TTC549 (cell line): ENCODE results near the gene FBXL17.
"Not testable (repeated sequence)": the region's sequence is repeated elsewhere in the genome, so short reads cannot be mapped to it uniquely, and the experiment has no call there.

ENCODE experiments used
- FAIRE-seq: peaks from 2 replicates; lab custom pipeline; 2012; peaks lifted over from hg19 to GRCh38; lab: Jason Lieb, UNC

Gene FBXL17

DNA sequence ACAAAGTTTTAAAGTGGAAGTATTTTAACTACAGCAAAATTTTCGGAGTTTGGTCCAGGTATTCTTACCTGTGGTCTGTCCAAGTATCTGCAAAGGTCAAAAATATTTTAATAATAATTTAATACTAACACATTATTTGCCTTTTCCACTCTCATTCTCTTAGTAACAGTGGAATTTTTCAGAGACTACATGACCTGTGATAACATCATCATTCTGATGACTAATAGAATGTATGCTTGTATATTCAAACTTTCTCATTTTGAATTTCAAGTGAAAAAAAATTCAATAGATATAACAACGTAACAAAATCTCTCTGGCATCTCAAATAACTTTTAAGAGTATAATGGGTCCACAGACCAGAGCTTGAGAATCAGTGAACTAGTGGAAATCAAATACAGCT lies 78.3 kb downstream of the FBXL17 start:
- no peak for FAIRE-seq

DNA sequence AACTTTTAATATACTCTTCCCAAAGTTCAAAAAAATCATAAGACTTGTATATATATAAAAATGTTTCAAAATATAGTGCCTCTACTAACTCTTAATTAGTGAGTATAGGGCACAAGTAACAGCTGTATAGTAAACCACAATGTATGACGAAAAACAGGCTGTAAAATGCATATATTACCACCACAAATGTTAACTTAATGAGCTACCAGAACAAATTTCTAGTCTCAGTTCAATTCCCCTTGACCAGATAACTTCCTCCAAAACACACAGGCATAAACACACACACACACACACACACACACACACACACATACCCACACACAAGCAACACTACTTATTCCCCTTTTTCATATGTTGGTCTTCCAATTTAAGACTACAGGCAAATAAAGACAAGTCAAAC lies 78.8 kb downstream of the FBXL17 start:
- FAIRE-seq: no peak

DNA sequence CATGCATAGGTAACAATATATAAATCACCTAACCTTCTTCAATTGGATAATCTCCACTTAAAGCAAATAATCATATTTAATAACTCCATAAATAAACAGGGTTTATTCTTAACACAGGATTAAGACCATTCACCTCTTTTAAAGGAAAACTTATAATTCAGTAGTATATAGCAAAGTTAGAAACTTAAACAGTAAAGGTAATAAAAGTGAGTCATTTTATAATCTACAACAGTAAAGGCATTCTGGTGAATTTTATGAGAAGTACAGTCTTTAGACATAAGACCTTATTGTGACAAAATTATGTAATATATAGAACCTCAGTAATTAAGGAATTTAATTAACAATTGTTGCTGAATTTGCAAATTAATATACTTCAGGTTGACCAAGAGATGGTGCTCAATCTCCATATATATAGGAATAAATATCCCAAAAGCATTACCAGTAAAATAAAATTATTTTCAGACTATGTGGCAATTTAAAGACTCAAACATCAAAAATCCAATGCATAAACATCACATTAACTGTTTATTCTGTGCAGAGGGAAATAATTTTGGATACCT lies 84.8 kb downstream of the FBXL17 start:
- FAIRE-seq: no peak

DNA sequence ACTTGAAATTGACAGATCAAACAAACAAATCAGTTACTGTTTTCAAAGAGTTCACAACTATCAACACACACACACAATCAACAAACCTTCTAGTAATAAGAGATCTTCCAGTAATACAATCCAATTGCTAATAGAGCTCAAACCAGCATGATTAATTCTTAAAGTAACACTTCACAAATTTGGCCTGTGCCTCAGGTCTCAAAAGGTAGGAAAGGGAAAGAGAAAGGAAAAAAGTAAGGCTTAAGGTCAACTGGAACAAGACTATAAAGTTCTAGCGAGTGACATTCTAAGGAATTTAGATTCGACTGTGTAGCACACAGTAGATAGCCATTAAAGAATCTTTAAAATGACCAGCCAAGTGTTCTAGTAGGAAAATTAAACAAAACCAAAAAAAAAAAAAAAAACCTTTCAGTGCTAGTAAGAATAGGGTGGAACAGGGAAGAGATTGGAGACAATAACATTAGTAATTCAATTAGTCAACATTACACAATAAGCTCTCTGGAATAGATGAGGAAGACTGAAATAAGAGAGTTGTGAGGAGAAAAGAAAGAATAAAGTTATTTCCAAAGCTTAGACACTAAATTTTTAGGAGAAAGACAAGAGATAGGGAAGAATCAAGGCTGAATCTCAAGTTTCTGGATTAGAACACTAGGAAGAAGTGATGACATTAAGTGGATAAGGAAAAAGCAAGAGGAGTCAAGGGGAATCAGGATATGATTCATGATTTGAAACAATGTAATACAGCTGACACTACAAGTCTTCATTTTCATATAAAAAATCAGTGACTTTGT lies 86.1 kb downstream of the FBXL17 start:
- FAIRE-seq: no peak

DNA sequence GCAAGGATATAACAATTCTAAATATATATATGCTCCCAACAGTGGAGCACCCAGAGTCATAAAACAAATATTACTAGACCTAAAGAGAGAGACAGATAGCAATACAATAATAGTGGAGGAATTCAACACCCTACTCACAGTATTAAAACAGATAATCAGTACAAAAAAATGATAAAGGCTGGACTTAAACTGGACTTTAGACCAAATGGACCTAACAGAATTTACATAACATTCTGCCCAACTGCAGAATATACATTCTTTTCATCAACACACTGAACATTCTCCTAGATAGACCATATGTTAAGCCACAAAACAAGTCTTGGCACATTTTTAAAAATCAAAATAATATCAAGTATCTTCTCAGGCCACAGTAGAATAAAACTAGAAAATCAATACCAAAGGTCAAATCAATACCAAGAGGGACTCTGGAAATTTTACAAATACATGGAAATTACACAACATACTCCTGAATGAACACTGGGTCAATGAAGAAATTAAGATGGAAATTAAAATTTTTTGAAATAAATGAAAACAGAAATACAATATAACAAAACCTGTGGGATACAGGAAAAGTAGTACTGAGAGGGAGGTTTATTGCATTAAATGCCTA lies 100.8 kb downstream of the FBXL17 start:
- no peak for FAIRE-seq

DNA sequence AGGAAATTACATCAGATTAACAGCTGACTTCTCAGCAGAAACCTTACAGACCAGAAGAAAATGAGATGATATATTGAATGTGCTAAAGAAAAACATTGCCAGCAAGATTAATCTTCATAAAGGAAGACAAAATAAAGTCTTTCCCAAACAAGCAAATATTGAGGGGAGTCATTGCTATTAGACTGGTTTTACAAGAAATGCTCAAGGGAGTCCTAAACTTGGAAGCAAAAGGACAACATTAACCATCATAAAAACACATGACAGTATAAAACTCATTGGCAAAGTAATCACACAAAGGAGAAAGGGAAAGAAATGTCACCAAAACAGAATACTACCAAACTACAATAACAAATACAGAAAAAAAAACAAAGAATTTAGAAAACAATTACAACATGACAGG lies 101.7 kb downstream of the FBXL17 start:
- FAIRE-seq: no peak

DNA sequence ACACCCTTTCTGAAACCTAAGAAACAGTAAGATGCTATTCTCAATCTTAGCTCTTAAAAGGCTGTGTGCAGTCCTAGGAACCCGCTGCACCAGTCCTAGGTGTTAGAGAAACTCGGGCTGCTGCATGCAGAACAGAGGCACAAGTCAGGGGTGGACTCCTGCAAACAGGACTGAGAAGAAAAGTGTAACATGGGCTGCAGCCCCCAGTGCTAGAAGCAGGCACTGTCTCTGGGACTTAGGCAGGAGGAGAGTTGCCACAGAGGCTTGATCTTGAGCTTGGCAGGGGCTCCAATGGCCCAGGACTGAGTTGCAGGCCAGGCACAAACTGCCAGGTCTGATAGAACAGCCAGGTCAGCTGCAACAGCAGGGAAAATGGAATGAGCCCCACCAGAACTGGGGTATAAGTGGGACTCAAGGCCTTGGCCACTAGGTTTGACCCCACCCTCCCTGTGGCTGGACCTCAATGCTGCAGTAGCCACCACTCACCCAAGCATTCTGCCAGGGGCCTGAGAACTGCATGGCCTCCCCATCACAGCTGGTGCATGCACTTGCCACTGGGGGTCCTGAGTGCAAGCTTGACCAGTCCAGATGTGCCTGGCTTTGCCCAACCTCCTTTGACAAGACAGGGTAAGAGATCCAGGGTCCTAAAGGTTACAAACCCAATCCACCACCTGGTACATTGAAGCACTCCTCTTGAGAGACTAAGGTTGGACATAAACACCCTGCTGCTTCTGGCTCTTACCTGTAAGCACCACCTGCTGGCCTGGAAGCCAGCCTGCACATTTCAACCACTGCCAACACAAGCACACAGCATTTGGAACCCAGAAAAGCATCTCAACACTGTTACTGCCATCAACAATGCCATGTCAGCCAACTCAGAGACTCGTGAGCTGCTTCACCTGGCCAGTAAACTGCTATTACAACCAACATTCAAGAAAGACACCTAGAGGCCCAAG lies 103.3 kb downstream of the FBXL17 start:
- FAIRE-seq: no peak

DNA sequence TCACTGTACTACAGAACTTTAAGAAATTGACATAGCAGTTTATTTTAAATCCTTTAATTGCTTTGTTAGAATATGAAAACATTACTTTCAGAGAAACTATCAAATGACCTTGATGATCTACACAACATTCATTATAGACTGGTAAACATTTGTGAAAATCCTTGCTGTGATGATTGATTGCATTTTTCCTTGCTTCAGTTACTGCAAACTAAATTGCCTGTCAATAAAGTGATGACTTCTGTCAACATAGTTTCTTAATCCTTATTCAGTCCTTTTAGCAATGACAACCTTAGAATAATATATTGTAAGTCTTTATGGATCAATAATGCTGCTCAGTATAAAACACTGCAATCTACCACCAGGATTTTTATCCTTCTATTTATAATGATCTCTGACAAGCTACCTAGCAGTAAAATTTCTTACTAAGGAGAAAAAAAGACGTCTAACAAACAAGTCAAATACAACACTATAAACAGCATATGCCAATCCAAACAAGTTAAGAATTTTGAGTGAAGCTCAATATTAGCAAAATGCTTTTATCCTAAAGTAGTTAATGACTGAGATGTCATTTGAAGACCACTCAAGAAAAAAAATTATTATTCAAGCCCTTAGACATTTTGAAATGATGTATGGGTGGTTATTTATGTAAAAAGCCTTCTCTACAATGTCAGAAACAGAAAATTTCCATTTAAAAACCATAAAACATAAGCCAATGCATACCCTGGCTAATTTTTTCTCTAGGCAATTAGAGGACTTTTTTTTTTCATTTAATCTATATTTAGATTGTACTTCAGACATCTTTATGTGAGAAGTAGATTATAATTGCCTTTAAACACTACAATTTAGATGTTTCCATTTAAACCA lies 105.5 kb downstream of the FBXL17 start:
- no peak for FAIRE-seq

DNA sequence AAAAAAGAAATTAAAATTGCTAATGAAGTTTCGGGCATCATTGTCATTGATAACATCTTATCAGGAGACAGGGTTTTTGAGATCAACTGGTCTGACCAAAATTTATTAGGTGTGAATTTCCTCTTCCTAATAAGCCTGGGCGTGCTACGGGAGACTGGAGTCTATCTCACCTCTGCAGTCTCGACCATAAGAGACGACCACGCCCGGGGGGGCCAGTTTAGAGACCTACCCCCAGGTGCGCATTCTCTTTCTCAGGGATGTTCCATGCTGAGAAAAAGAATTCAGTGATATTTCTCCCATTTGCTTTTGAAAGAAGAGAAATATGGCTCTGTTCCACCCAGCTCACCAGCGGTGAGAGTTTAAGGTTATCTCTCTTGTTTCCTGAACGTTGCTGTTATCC lies 107.8 kb downstream of the FBXL17 start:
- not testable (repeated sequence) for FAIRE-seq

DNA sequence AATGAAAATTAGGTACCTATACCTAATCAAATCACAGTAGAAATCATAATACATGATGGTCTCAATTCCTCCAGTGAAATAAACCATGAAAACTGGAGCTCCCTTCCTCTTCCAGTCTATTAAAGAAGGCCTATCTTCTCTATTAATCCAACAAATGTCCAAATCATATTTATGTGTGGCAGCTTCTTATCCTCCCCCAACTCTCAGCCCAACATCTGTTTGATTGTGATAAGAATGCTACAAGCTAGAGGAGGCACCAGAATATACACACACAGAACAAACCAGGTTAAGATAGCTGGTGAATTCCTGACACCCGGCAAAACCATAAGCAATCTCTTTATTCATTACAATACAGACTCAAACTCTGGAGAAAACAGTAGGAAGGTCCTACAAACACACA lies 110.8 kb downstream of the FBXL17 start:
- FAIRE-seq: no peak

DNA sequence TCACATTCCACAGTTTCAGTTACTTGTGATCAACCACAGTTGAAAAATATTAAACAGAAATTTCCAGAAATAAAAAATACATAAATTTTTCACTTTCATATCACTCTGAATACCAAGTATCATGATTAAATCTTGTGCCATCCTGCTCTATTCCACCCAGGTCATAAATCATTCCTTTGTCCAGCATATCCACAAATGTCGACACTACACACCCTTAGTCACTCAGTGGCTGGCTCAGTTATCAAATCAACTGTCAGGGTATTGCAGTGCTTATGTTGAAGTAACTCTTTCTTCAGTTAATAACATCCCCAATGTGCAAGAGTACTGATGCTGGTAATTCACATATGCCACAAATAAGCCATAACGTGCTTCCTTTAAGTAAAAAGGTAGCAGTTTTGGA lies 115.7 kb downstream of the FBXL17 start:
- no peak for FAIRE-seq

DNA sequence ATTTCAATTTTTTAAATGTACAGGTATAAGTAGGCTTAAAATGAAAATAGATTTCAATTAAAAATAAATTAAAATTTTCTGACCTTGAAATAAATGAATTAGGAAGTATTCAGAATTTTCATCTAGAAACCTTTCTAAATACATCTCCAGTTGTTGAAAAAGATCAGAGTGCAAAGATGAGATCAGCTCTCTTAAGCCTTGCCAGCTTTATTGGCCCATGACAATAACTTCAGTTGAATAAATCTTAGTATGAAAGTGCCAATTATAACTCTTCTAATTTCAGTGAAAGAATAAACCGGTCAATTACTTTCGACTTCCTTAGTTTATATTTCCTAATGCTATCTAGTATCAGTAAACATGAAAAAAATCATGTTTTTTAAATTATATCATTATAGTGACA lies 117.4 kb downstream of the FBXL17 start:
- no peak for FAIRE-seq

DNA sequence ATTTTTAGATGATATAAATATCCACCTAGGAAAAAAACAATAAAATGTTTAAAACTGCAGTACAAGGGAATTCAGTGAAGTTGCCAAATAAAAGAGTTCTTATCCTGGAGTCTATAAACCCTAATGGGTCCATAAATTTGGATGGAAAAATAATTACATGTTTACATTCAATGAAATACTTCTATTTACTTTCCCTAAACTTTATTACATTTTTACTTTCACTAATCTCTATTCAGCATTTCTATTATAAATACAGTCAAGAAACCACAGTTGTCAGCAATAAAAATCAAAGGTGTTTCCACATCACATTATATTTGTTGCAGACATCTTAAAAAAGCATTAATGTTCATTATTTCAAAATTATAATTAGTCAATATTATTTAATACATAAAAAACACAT lies 118.6 kb downstream of the FBXL17 start:
- FAIRE-seq: no peak

DNA sequence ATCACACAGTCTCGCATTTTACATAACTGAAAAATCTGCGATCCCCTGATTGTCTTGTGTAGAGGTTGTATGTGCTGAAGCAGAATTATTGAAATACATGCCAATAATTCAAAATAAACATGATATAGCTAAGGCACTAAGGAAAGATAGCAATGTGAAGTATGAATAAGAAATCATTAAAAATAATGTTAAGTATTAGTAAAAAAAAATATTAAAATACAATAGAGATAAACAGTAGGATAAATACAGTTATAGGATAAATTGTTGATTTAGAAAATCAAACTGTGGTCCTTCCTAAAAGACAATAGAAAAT lies 121.1 kb downstream of the FBXL17 start:
- FAIRE-seq: no peak

DNA sequence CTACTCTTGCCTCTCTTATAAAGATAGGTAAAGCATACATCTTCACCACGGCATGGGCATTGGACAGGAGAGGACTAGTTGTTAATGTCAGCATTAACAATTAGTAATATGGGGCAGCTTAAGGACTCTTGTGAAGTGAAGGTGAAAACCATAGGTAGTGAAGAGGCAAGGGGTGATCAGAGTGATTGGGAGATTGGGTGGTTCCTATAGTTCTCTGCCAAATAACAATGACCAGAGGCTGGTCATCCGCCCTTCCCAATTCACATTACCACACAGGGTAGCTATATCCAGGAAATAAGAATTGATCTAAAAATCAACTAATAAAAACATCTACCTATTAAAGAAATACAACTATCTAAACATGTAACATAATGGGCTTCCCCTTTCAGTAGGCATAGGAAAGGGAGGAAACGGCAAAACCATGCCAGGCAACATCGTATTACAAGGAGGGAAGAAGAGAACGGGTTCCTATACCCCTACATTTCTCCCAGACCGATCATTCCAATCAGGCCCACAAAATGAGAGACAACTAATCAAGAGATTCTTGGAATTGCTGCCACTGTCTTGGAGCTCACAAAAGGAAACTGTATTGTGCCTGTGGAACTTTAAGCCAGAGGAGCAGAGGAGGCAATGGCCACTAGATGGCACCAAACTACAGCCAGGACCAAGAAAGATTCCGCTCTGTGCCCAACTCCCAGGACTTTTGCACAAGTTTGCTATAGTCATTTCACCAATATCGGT lies 121.6 kb downstream of the FBXL17 start:
- peak; percentile 77 for FAIRE-seq

DNA sequence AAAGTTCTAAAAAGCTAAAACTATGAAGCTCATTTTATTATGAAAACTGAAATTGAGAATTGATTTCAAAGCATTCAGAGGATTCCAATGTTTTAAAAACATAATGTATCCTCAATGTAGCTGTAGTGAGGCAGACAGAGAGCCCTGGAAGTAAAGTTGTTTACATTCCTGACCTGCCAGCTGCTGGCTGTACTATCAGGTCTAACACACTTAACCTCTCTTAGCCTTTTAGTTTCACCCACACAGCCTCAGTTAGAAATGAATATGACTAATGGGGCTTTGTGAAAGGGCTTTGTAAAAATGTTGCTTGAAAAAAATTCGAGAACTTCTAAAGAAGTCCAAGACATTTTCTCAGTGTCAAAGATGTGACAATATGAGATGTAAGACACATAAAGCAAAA lies 122.6 kb downstream of the FBXL17 start:
- FAIRE-seq: no peak

DNA sequence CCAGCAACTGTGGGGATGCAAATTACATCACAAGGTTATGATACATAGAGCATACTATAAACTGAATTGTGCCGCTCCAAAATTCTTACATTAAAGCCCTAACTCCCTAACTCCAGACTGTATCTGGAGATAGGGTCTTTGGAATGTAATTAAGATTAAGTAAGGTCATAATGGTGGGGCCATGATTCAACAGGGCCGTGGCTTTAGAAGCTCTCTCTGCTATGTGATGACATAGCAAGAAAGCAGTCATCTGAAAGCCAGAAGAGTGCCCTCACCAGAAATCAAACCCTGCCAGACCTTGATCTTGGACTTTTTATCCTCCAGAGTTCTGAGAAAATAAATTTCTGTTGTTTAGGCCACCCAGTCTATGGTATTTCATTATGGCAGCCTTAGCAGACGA lies 123.9 kb downstream of the FBXL17 start:
- no peak for FAIRE-seq

DNA sequence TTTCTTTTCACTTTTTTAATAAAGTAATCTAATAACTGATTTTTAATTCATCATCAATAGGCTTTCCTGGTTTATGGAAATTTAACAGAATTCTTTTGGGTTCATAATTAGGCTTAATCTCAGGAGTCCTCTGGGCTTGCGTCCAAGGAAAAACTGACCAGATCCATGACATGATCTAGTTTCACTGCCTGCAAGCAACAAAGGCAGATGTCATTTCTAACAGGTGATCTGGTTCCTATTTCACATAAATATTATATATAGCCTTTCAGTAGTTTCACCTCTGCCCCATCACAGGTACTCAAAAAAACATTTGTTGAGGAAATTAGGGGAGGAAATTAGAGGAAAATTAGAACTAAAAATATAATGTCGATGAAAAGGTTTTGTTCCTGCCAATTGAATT lies 126.4 kb downstream of the FBXL17 start:
- FAIRE-seq: no peak

DNA sequence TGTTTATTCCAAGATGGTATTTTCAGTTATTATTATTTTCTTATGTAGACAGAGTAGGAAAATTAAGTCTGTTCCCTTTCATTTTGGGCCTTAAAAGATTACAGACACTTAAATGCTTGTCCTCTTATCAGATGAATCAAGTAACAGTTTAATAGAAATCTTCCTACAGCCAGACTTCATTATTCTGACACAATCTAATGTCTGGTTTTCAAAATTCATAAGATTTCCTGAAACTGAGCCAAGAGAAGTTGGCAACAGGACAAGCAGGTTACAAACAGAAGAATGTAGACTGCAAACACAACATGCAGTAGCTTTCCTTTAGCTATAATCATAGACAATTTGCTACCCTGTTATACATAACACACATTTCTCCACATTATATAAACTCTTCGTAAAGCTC lies 130.5 kb downstream of the FBXL17 start:
- no peak for FAIRE-seq

DNA sequence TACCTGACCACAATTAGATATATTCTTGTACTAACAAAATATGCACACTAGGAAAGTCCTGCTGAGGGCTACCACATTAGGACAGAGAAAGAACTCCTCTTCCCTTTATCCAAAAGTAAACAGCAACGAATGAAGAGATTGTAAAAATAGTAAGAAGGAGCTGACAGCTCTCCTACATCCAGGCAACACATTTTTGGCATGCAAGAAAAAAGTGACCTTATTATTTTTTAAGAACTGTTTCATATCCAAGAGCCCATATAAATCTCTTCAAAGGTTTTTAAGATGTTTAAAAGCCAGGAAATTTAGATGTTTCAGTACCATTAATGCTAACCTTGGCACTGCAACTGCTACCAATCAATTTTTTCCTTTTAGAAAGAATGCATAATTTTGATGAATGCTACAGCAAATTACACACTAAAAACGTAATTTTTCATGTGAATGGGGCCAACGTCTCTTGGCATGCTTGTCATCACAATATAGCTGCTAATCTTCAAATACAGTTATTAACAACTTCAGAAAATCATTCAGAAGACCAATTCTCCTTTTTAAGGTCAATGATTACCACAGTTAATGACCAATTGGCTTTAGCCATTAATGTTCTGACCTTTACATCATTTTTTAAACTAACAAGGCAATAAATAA lies 132.0 kb downstream of the FBXL17 start:
- FAIRE-seq: no peak
